Liver (tissue), 3 donors: ENCODE data around the gene LRMDA.

Source experiments
- CTCF ChIP-seq: fragments of 150-350 bp; IDR thresholded peaks from 2 replicates; pipeline ENCODE4 v1.5.1; 2017; ENCODE audit warnings: improper control_type of control experiment, low read depth, low read length; ENCODE audit not compliant: missing input control
- SP1 ChIP-seq: IDR thresholded peaks from 2 replicates; pipeline ENCODE4 v1.6.1; 2018; ENCODE audit warnings: antibody characterized with exemption, mild to moderate bottlenecking
- ZBTB33 ChIP-seq: IDR thresholded peaks from 2 replicates; pipeline ENCODE4 v1.6.1; 2016; ENCODE audit warnings: antibody characterized with exemption
- donor health status: healthy.
- donor health status: healthy.

GRCh38 chr10:75705426-75705825, 274.0 kb downstream of the LRMDA start:
- TF ChIP-seq CTCF (no peak), ZBTB33 (no peak), SP1 (no peak)
